Measurements from ENCODE around the gene MRPS21. TPM values are rescaled to one million over a fixed set of nuclear protein-coding genes. Genes with fewer than 3 reads are reported as not detected.

The MRPS21 gene
- total and polyA plus RNA-seq, 9 of the 15 experiments (the other 6 are each of a cell fraction or from before 2014, with no cell fraction given): 119 to 407 (median 149) TPM

GRCh38 chr1:150268705-150269403 lies 24.8 kb upstream of the MRPS21 start, which contains the start of gene APH1A (continued):
- TF ChIP-seq TSC22D4 (tag; IDR thresholded peaks at IDR 0.05) (no peak), ZBTB40 (IDR thresholded peaks at IDR 0.05) (peak; percentile 91), ZBTB40 (CRISPR knock-in tag; IDR thresholded peaks at IDR 0.05) (no peak), RBM39 (optimal IDR thresholded peaks at IDR 0.05; ENCODE audit: low read depth, low read length) (no peak), E2F1 (CRISPR knock-in tag; IDR thresholded peaks at IDR 0.05) (no peak), ZSCAN32 (CRISPR knock-in tag; IDR thresholded peaks at IDR 0.05) (peak; percentile 46; the same call in 1 of the 2 replicates), ATF2 (CRISPR knock-in tag; IDR thresholded peaks at IDR 0.05) (no peak), E2F8 (IDR thresholded peaks at IDR 0.05; ENCODE audit: low read depth, partially characterized antibody) (peak; percentile 65), PCBP2 (IDR thresholded peaks at IDR 0.05; ENCODE audit: low read depth, low read length, poor library complexity, severe bottlenecking) (no peak), ETS1 (conservative IDR thresholded peaks at IDR 0.05; ENCODE audit: control insufficient read depth, low read depth, low read length) (peak; percentile 92)

Data from K562 (cell line).